Fibroblast of lung (primary cell): ENCODE data around the gene SLC4A1. TPM values are rescaled to one million over a fixed set of nuclear protein-coding genes. Genes with fewer than 3 reads are reported as not detected.
A peak's percentile ranks its signal among the peaks of the same experiment; 100 is the strongest.

Experiments
- DNase-seq, 2 donors: peaks; one replicate each; pipeline versions ENCODE4 v3.0.0 to v3.0.0-alpha.2; 2010; ENCODE audit warnings: low read depth in 2 of 2
- H2AFZ ChIP-seq: 2 replicates; pipeline ENCODE4 v1.5.1; 2012; ENCODE audit warnings: low read length, control low read depth, inconsistent platforms
- H3K27ac ChIP-seq: 2 replicates; pipeline ENCODE4 v1.5.1; 2011; ENCODE audit warnings: low read length, control low read depth; ENCODE audit not compliant: insufficient read depth
- H3K27me3 ChIP-seq: 2 replicates; pipeline ENCODE4 v1.5.1; 2011; ENCODE audit warnings: mild to moderate bottlenecking, low read length; ENCODE audit not compliant: control insufficient read depth, insufficient read depth
- H3K36me3 ChIP-seq: 2 replicates; pipeline ENCODE4 v1.5.1; 2011; ENCODE audit warnings: low read length; ENCODE audit not compliant: control insufficient read depth, insufficient read depth
- H3K4me1 ChIP-seq: 2 replicates; pipeline ENCODE4 v1.5.1; 2011; ENCODE audit warnings: low read length; ENCODE audit not compliant: control insufficient read depth, insufficient read depth; ENCODE audit errors: extremely low read depth
- H3K4me2 ChIP-seq: 2 replicates; pipeline ENCODE4 v1.5.1; 2011; ENCODE audit warnings: low read length, control low read depth; ENCODE audit not compliant: insufficient read depth; ENCODE audit errors: extremely low read depth
- H3K4me3 ChIP-seq, 4 experiments: fragments of 200-600 bp in 1 of 4; sonication (generic) in 1 of 4; replicated peaks in 1 of 4; 2 replicates each; pipeline ENCODE4 v1.5.1; 2011 to 2016; ENCODE audit warnings: low read length in 4 of 4, low read depth in 3 of 4, mild to moderate bottlenecking in 3 of 4, control low read depth in 2 of 4, inconsistent platforms in 1 of 4, mixed read lengths in 1 of 4; ENCODE audit not compliant: insufficient read depth in 1 of 4; ENCODE audit errors: control extremely low read depth in 1 of 4
- H3K79me2 ChIP-seq: 2 replicates; pipeline ENCODE4 v1.5.1; 2012; ENCODE audit warnings: mild to moderate bottlenecking, low read length, inconsistent platforms; ENCODE audit not compliant: control insufficient read depth, insufficient read depth
- H3K9ac ChIP-seq: 2 replicates; pipeline ENCODE4 v1.5.1; 2011; ENCODE audit warnings: mild to moderate bottlenecking, low read length, control low read depth; ENCODE audit not compliant: insufficient read depth
- H3K9me3 ChIP-seq: 2 replicates; pipeline ENCODE4 v1.5.1; 2012; ENCODE audit warnings: low read depth, low read length; ENCODE audit not compliant: control insufficient read depth, insufficient read depth
- H4K20me1 ChIP-seq: 2 replicates; pipeline ENCODE4 v1.5.1; 2011; ENCODE audit warnings: low read length; ENCODE audit not compliant: control insufficient read depth, insufficient read depth; ENCODE audit errors: extremely low read depth
- CTCF ChIP-seq, 2 donors: IDR thresholded peaks in 1 of 2; conservative IDR thresholded peaks in 1 of 2; 1 replicate in 1 of 2; 2 replicates in 1 of 2; pipeline ENCODE4 v1.5.1; 2011 to 2012; ENCODE audit warnings: low read length in 2 of 2, control low read depth in 1 of 2, inconsistent platforms in 1 of 2, low read depth in 1 of 2, mild to moderate bottlenecking in 1 of 2
- EZH2 ChIP-seq: IDR thresholded peaks from 2 replicates; pipeline ENCODE4 v1.5.1; 2012; ENCODE audit warnings: low read length, control low read depth, mild to moderate bottlenecking; ENCODE audit errors: missing control alignments
- polyA plus RNA-seq, 2 donors: library from polyadenylated mRNA; depleted of rRNA in 1 of 2; stranded (reverse) in 1 of 2; unstranded in 1 of 2; fragments of >200 nt; gene quantifications; 2 replicates each; pipeline ENCODE4 v1.2.1, GENCODE V29; 2011 to 2012; ENCODE audit warnings: missing spikeins in 1 of 2
- total RNA-seq: library from RNA; depleted of rRNA; stranded (reverse); fragments of >200 nt; gene quantifications from 2 replicates; pipeline ENCODE4 v1.2.1, GENCODE V29; 2014

Gene SLC4A1
- total and polyA plus RNA-seq, 2 donors (not counting 1 experiment from before 2014, with no cell fraction given): not detected

GRCh38 chr17:44308320-44308818 lies 40.4 kb upstream of the SLC4A1 start, which contains the start of gene RUNDC3A:
Gene RUNDC3A, plus strand, starts transcription at chr17:44308601. Its CDS starts 232 bp downstream, at chr17:44308833.
- DNase-seq: peak; percentile 69 to 75
- H3K27me3 ChIP-seq: peaks cover 13% of the 10 kb centered on the region
- no peaks in the 10 kb centered on the region for H3K9me3 ChIP-seq
- no peak within 1 kb of the TSS for H2AFZ ChIP-seq
- no peaks in the 10 kb centered on the region for H3K4me1 ChIP-seq
- H4K20me1 ChIP-seq: no peaks in the 10 kb centered on the region
- H3K27ac ChIP-seq: no peak within 1 kb of the TSS
- H3K4me2 ChIP-seq: peak within 1 kb of the TSS; percentile 44
- peak within 1 kb of the TSS in 2 of 4 experiments; percentile 40 to 51 for H3K4me3 ChIP-seq
- no peaks in the 10 kb centered on the region for H3K79me2 ChIP-seq
- H3K9ac ChIP-seq: no peak within 1 kb of the TSS
- TF ChIP-seq EZH2: no peak
- no peak for TF ChIP-seq CTCF (conservative IDR thresholded peaks at IDR 0.05 in 1 of 2, IDR thresholded peaks at IDR 0.05 in 1 of 2; ENCODE audit: low read depth in 1 of 2, low read length in 2 of 2)
- no peaks in the 10 kb centered on the region for H3K36me3 ChIP-seq

GRCh38 chr17:44307387-44308186 lies 39.7 kb upstream of the SLC4A1 start:
- DNase-seq: peak; percentile 18 to 26
- H3K9me3 ChIP-seq: no peaks in the 10 kb centered on the region
- no peak overlapping the region for H3K9ac ChIP-seq
- no peak overlapping the region for H2AFZ ChIP-seq
- peaks cover 12% of the 10 kb centered on the region for H3K27me3 ChIP-seq
- no peak for TF ChIP-seq CTCF (conservative IDR thresholded peaks at IDR 0.05 in 1 of 2, IDR thresholded peaks at IDR 0.05 in 1 of 2; ENCODE audit: low read depth in 1 of 2, low read length in 2 of 2)
- TF ChIP-seq EZH2: no peak
- no peak overlapping the region for H3K4me2 ChIP-seq
- no peaks in the 10 kb centered on the region for H3K36me3 ChIP-seq
- H3K79me2 ChIP-seq: no peaks in the 10 kb centered on the region
- peak overlapping the region in 1 of 4 experiments; percentile 38 for H3K4me3 ChIP-seq
- H3K4me1 ChIP-seq: no peaks in the 10 kb centered on the region
- H3K27ac ChIP-seq: no peak overlapping the region
- no peaks in the 10 kb centered on the region for H4K20me1 ChIP-seq

GRCh38 chr17:44304651-44305050 lies 36.7 kb upstream of the SLC4A1 start:
- Histone ChIP-seq H3K4me1 (no peaks in the 10 kb centered on the region), H3K36me3 (no peaks in the 10 kb centered on the region), H3K9ac (no peak overlapping the region), H3K79me2 (no peaks in the 10 kb centered on the region), H4K20me1 (no peaks in the 10 kb centered on the region), H3K4me3 (no peak overlapping the region), H3K27me3 (peaks cover 12% of the 10 kb centered on the region), H3K4me2 (no peak overlapping the region), H3K27ac (no peak overlapping the region), H3K9me3 (no peaks in the 10 kb centered on the region), H2AFZ (no peak overlapping the region)
- DNase-seq: no peak
- TF ChIP-seq EZH2 (no peak), CTCF (conservative IDR thresholded peaks at IDR 0.05 in 1 of 2, IDR thresholded peaks at IDR 0.05 in 1 of 2; ENCODE audit: low read depth in 1 of 2, low read length in 2 of 2) (no peak)
